ENCODE measurements around the gene ATR.

ATR gene

GRCh38 chr3:142618917-142619461 is 40.5 kb upstream of the ATR start:
- no peak overlapping the region for H3K4me3 ChIP-seq (ENCODE audit: low read depth, low read length)
- TF ChIP-seq CTCF (IDR thresholded peaks at IDR 0.05; ENCODE audit: borderline replicate concordance, insufficient read depth, low read depth, low read length): no peak

- TF ChIP-seq CTCF (IDR thresholded peaks at IDR 0.05; ENCODE audit: borderline replicate concordance, insufficient read depth, low read depth, low read length): no peak
- no peak overlapping the region for H3K4me3 ChIP-seq (ENCODE audit: low read depth, low read length)
Observed at GRCh38 chr3:142615171-142615570, 36.6 kb upstream of the ATR start.

DNA sequence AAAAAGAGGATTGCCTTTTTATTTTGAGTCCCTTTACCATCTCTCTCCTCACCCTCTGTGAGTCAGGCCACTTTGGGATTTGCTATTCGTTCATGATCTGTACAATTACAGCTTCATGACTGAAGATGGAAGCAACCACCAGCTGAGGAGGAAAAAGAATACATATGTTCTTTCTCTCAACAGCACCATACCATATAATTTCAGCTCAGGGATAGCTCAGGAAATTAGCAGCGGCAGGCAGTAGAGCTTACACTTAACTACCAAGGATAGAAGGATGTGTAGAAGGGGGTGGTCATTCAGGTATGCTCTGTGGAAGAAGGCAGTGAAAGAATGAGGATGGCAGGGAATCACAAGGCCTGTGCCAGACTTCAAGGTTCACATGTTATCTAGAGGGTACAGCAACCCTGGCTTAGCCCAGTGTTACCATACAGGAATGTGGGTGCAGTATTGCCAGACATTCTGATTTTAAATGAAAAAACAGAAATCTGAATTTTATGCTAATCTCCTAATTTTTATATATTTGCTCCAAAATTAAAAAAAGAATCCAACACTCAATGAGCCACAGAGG is 35.6 kb upstream of the ATR start:
- TF ChIP-seq CTCF (IDR thresholded peaks at IDR 0.05; ENCODE audit: borderline replicate concordance, insufficient read depth, low read depth, low read length): no peak
- no peak overlapping the region for H3K4me3 ChIP-seq (ENCODE audit: low read depth, low read length)

GRCh38 chr3:142613491-142613890 is 35.0 kb upstream of the ATR start:
- no peak overlapping the region for H3K4me3 ChIP-seq (ENCODE audit: low read depth, low read length)
- no peak for TF ChIP-seq CTCF (IDR thresholded peaks at IDR 0.05; ENCODE audit: borderline replicate concordance, insufficient read depth, low read depth, low read length)

DNA sequence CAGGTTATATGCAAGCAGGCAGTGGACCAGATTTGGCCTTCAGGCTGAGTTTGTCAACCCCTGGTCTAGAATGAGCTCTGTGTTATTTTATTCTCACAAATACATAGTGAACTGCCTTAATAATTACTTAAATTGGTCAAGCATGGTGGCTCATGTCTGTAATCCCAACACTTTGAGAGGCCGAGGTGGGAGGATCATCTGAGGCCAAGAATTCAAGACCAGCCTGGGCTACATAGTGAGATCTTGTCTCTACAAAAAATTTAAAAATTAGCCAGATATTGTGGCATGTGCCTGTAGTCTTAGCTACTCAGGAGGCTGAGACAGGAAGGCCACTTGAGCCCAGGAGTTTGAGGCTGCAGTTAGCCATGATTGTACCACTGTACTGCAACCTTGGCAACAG is 32.7 kb upstream of the ATR start:
- H3K4me3 ChIP-seq (ENCODE audit: low read depth, low read length): no peak overlapping the region
- TF ChIP-seq CTCF (IDR thresholded peaks at IDR 0.05; ENCODE audit: borderline replicate concordance, insufficient read depth, low read depth, low read length): no peak

DNA sequence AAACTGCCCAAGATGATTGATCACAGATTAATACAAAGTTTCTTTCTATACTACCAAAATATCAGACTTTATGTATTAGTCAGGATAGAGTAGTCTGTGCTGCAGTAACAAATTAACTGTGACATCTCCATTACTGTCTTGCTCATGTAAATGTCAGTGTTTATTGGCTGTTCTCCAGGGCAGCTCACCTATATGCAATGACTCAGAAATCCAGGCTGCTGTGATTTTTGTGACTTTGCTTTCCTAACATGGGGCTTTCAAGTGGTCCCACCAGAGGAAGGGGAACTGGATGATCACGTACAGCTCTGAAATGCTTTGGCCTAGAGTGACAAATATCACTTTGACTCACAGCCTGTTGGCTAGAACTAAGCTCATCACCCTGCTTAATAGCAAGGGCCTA is 30.6 kb upstream of the ATR start:
- no peak for TF ChIP-seq CTCF (IDR thresholded peaks at IDR 0.05; ENCODE audit: borderline replicate concordance, insufficient read depth, low read depth, low read length)
- H3K4me3 ChIP-seq (ENCODE audit: low read depth, low read length): no peak overlapping the region

DNA sequence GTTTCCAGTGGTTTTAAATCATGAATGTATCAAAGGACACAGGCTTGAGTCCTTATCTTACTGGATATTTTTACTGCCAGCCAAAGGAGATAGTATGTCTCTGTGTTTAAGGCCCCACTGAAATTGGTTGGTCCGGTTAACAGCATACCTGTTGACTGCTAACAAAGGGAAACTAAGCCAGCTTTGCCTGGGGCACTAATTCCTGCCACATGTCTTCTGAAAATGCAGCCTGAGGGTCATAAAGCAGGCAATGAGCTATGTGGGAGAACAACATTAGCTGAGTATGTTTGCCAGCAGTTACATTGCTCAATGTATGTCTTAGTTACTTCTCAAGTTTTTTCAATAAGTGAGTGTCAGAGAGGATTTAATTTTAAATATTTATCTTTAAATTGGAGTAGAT is 30.1 kb upstream of the ATR start:
- no peak overlapping the region for H3K4me3 ChIP-seq (ENCODE audit: low read depth, low read length)
- no peak for TF ChIP-seq CTCF (IDR thresholded peaks at IDR 0.05; ENCODE audit: borderline replicate concordance, insufficient read depth, low read depth, low read length)
